22Rv1 (cell line): ENCODE measurements around the gene ASTN2.

Experiments
- ZFX ChIP-seq: fragments of 450-650 bp; IDR thresholded peaks from 2 replicates; pipeline ENCODE4 v1.6.1; 2017; ENCODE audit warnings: antibody characterized with exemption, borderline replicate concordance
- TF ChIP-seq, protein P1 (sequence below): fragments of 450-650 bp; IDR thresholded peaks from 2 replicates; pipeline ENCODE4 v1.5.1; 2017; ENCODE audit warnings: mild to moderate bottlenecking

DNA sequence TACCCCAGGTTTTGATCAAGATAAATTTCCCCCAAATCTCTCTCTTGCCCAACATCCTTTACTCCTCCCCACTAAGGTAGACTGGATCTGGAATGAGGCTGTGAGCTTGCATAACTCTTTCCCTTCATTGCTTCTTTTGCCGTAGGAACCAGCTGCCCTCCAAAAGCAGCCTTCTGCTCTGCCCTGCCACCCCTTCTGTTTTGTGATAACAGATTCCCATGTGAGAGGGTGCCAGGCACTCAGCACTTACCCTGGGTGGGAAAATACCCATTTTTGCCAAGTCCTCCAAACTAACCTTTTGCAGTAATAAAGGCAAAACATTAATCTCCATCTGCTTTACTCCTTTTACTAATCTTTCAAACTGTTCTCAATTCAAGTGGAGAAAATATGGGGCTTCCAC, 182.6 kb downstream of the ASTN2 start:
- TF ChIP-seq, protein P1, sequence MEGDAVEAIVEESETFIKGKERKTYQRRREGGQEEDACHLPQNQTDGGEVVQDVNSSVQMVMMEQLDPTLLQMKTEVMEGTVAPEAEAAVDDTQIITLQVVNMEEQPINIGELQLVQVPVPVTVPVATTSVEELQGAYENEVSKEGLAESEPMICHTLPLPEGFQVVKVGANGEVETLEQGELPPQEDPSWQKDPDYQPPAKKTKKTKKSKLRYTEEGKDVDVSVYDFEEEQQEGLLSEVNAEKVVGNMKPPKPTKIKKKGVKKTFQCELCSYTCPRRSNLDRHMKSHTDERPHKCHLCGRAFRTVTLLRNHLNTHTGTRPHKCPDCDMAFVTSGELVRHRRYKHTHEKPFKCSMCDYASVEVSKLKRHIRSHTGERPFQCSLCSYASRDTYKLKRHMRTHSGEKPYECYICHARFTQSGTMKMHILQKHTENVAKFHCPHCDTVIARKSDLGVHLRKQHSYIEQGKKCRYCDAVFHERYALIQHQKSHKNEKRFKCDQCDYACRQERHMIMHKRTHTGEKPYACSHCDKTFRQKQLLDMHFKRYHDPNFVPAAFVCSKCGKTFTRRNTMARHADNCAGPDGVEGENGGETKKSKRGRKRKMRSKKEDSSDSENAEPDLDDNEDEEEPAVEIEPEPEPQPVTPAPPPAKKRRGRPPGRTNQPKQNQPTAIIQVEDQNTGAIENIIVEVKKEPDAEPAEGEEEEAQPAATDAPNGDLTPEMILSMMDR, result no peak
- no peak for TF ChIP-seq ZFX
